HepG2 (cell line): ENCODE results near the gene GPBAR1. TPM values are rescaled to one million over a fixed set of nuclear protein-coding genes. Genes with fewer than 3 reads are reported as not detected.

ENCODE experiments used
- ATF7 ChIP-seq, 2 experiments: fragments of 450-650 bp in 1 of 2; sonication (generic) in 1 of 2; formaldehyde crosslinking in 1 of 2; IDR thresholded peaks; 2 replicates each; pipeline versions ENCODE4 v1.4.0 to v1.6.1; 2016 to 2020; ENCODE audit warnings: antibody characterized with exemption in 1 of 2, mild to moderate bottlenecking in 1 of 2, missing genetic modification reagents in 1 of 2
- BRCA1 ChIP-seq: sonication (generic); formaldehyde crosslinking; IDR thresholded peaks from 2 replicates; pipeline ENCODE4 v1.4.0; 2020; ENCODE audit warnings: missing genetic modification reagents
- ELK4 ChIP-seq: sonication (generic); formaldehyde crosslinking; IDR thresholded peaks from 2 replicates; pipeline ENCODE4 v1.9.0; 2021; ENCODE audit warnings: missing genetic modification reagents, borderline replicate concordance
- EP300 ChIP-seq, 3 experiments: sonication (generic) in 1 of 3; formaldehyde crosslinking in 1 of 3; IDR thresholded peaks; 2 replicates each; pipeline versions ENCODE4 v1.5.1 to v1.6.1; 2011 to 2020; ENCODE audit warnings: low read depth in 2 of 3, low read length in 2 of 3, borderline replicate concordance in 1 of 3, improper control_type of control experiment in 1 of 3, mild to moderate bottlenecking in 1 of 3, missing genetic modification reagents in 1 of 3, moderate library complexity in 1 of 3
- MYNN ChIP-seq: sonication (generic); formaldehyde crosslinking; IDR thresholded peaks from 2 replicates; pipeline ENCODE4 v1.4.0; 2020; ENCODE audit warnings: mild to moderate bottlenecking, low read depth, missing genetic modification reagents
- NAIF1 ChIP-seq: sonication (generic); formaldehyde crosslinking; IDR thresholded peaks from 2 replicates; pipeline ENCODE4 v1.5.0; 2020; ENCODE audit warnings: mild to moderate bottlenecking, missing genetic modification reagents, borderline replicate concordance
- NR2F6 ChIP-seq, 2 experiments: IDR thresholded peaks; 2 replicates each; pipeline ENCODE4 v1.6.1; 2016; ENCODE audit warnings: antibody characterized with exemption in 1 of 2, mild to moderate bottlenecking in 1 of 2
- PAXIP1 ChIP-seq: sonication (generic); formaldehyde crosslinking; conservative IDR thresholded peaks from 2 replicates; pipeline ENCODE4 v1.4.0; 2020; ENCODE audit warnings: mild to moderate bottlenecking, missing genetic modification reagents, moderate library complexity
- PHB2 ChIP-seq: fragments of 450-650 bp; IDR thresholded peaks from 2 replicates; pipeline ENCODE4 v1.6.1; 2018; ENCODE audit not compliant: partially characterized antibody
- SALL1 ChIP-seq: sonication (generic); formaldehyde crosslinking; IDR thresholded peaks from 2 replicates; pipeline ENCODE4 v1.8.0; 2022; ENCODE audit warnings: mild to moderate bottlenecking, missing genetic modification reagents
- TERF1 ChIP-seq: sonication (generic); formaldehyde crosslinking; IDR thresholded peaks from 2 replicates; pipeline ENCODE4 v1.8.0; 2022; ENCODE audit warnings: mild to moderate bottlenecking, missing genetic modification reagents, moderate library complexity
- TFAP4 ChIP-seq: sonication (generic); IDR thresholded peaks from 2 replicates; pipeline ENCODE4 v1.6.1; 2016; ENCODE audit warnings: low read depth, borderline replicate concordance
- ZMYM4 ChIP-seq: sonication (generic); formaldehyde crosslinking; IDR thresholded peaks from 2 replicates; pipeline ENCODE4 v1.8.1; 2023; ENCODE audit warnings: mild to moderate bottlenecking, missing genetic modification reagents
- ZNF292 ChIP-seq: sonication (generic); formaldehyde crosslinking; IDR thresholded peaks from 2 replicates; pipeline ENCODE4 v1.8.1; 2022; ENCODE audit warnings: mild to moderate bottlenecking, low read depth, missing genetic modification reagents, borderline replicate concordance
- ZNF343 ChIP-seq: sonication (generic); formaldehyde crosslinking; IDR thresholded peaks from 2 replicates; pipeline ENCODE4 v1.4.0; 2020; ENCODE audit warnings: mild to moderate bottlenecking, missing genetic modification reagents
- ZNF607 ChIP-seq: sonication (generic); formaldehyde crosslinking; IDR thresholded peaks from 2 replicates; pipeline ENCODE4 v1.5.1; 2020; ENCODE audit warnings: missing genetic modification reagents, mild to moderate bottlenecking, borderline replicate concordance
- ZNF850 ChIP-seq: sonication (generic); formaldehyde crosslinking; conservative IDR thresholded peaks from 2 replicates; pipeline ENCODE4 v1.9.0; 2021; ENCODE audit warnings: mild to moderate bottlenecking, missing genetic modification reagents
- ZUFSP ChIP-seq: sonication (generic); formaldehyde crosslinking; IDR thresholded peaks from 2 replicates; pipeline ENCODE4 v1.9.0; 2021; ENCODE audit warnings: missing genetic modification reagents, mild to moderate bottlenecking, borderline replicate concordance
- polyA plus RNA-seq, 8 experiments: library from polyadenylated mRNA; depleted of rRNA in 3 of 8; stranded (reverse) in 7 of 8; unstranded in 1 of 8; fragments of >200 nt; fragmentation: Illumina TruSeq in 4 of 8; extraction: Trizol in 4 of 8; gene quantifications; 2 replicates each; pipeline versions ENCODE4 v1.2.1 to v1.2.3, GENCODE V29; 2011 to 2016; ENCODE audit warnings: low read depth in 4 of 8, missing spikeins in 1 of 8, mixed read lengths in 1 of 8; ENCODE audit not compliant: insufficient read depth in 1 of 8
- total RNA-seq, 5 experiments: library from RNA; depleted of rRNA; stranded (reverse); fragments of >200 nt; fragmentation: Illumina TruSeq; extraction: Trizol; gene quantifications; 2 replicates each; pipeline ENCODE4 v1.2.3, GENCODE V29; 2016; ENCODE audit warnings: low read depth in 1 of 5

Gene GPBAR1
- total and polyA plus RNA-seq, 2 of the 13 experiments (the other 11 are each of a cell fraction or from before 2014, with no cell fraction given), result 0.05 to 0.09 TPM

GRCh38 chr2:218286570-218287459 lies 26.0 kb downstream of the GPBAR1 start (continued):
- TF ChIP-seq ZMYM4 (0 out of 2 replicates have a peak, but pooled peaks have one; percentile 34), ZNF850 (no peak), ZNF343 (no peak), TFAP4 (peak; percentile 93), EP300 (IDR thresholded peaks at IDR 0.05; ENCODE audit: low read depth in 2 of 2, low read length in 2 of 2) (peak in 1 of 2 experiments; percentile 50; a peak in 1 of 4 replicates), EP300 (CRISPR knock-in tag; IDR thresholded peaks at IDR 0.05; ENCODE audit: borderline replicate concordance) (peak; percentile 9; the same call in 1 of the 2 replicates), MYNN (CRISPR knock-in tag) (no peak), ZNF607 (0 out of 2 replicates have a peak, but pooled peaks have one; percentile 11), NAIF1 (CRISPR knock-in tag) (no peak), ZUFSP (CRISPR knock-in tag) (no peak), SALL1 (CRISPR knock-in tag) (peak; percentile 34; the same call in 1 of the 2 replicates), ELK4 (CRISPR knock-in tag) (no peak), PHB2 (no peak), ATF7 (IDR thresholded peaks at IDR 0.05) (no peak), ATF7 (CRISPR knock-in tag; IDR thresholded peaks at IDR 0.05) (0 out of 2 replicates have a peak, but pooled peaks have one; percentile 14), BRCA1 (CRISPR knock-in tag) (no peak), ZNF292 (CRISPR knock-in tag) (no peak), NR2F6 (IDR thresholded peaks at IDR 0.05) (peak; percentile 50), NR2F6 (CRISPR knock-in tag; IDR thresholded peaks at IDR 0.05) (no peak), TERF1 (CRISPR knock-in tag) (no peak), PAXIP1 (peak; percentile 73)
